ENCODE results near the gene CD4. TPM values are rescaled to one million over a fixed set of nuclear protein-coding genes. Genes with fewer than 3 reads are reported as not detected.

The CD4 gene
- total RNA-seq, 2 donors from 2014 or later, result 22.3 to 25.0 TPM

DNA sequence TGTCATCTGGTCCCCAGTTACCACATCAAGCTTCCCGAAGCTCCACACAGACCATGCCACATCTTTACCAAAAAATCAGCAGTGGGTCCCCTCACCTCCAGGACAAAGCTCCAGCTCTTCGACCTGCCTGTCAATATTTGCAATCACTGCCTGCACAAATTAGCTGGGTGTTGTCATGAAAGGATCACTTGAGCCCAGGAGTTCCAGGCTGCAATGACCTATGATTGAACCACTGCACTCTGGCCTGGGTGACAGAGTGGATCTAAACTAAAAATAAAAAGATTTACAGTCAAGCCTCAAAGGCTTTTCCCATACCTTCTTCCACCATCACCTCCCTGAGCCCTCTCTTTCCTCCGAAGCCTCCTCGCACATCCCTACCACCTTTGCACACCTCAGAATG is 7.2 kb downstream of the CD4 start:
- no peaks in the 10 kb centered on the region for H3K4me1 ChIP-seq (ENCODE audit: control insufficient read depth in 1 of 2, low read depth in 2 of 2)
- H3K4me3 ChIP-seq, result no peak overlapping the region
- TF ChIP-seq, protein P1, sequence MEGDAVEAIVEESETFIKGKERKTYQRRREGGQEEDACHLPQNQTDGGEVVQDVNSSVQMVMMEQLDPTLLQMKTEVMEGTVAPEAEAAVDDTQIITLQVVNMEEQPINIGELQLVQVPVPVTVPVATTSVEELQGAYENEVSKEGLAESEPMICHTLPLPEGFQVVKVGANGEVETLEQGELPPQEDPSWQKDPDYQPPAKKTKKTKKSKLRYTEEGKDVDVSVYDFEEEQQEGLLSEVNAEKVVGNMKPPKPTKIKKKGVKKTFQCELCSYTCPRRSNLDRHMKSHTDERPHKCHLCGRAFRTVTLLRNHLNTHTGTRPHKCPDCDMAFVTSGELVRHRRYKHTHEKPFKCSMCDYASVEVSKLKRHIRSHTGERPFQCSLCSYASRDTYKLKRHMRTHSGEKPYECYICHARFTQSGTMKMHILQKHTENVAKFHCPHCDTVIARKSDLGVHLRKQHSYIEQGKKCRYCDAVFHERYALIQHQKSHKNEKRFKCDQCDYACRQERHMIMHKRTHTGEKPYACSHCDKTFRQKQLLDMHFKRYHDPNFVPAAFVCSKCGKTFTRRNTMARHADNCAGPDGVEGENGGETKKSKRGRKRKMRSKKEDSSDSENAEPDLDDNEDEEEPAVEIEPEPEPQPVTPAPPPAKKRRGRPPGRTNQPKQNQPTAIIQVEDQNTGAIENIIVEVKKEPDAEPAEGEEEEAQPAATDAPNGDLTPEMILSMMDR (IDR thresholded peaks at IDR 0.05), result no peak
- DNase-seq (ENCODE audit: low spot score) (no peak), ATAC-seq (ENCODE audit: insufficient number of reproducible peaks, low FRiP score, low read depth) (no peak)
- H3K27me3 ChIP-seq (replicated peaks; ENCODE audit: insufficient read depth), result no peaks in the 10 kb centered on the region
- H3K27ac ChIP-seq, result no peak overlapping the region
- no peaks in the 10 kb centered on the region for H3K36me3 ChIP-seq
- no peaks in the 10 kb centered on the region for H3K9me3 ChIP-seq

DNA sequence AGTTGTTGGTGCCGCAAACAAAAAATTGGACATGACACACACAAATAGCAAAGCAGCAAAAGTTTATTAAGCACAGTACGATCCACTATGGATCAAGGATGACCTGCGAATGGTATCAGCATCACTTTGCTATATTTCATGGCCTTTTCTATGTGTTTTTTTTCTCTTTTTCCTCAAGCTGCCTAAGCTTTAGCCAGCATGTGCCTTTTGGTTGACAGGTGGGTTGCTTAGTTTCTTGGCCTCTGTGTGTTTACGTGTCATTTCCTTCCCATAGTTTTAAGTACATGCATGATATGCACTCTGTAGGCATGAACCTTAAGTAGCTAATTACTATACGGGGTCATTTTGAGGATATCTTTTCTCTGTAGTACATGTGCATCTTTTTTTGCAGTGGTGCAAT is 9.8 kb downstream of the CD4 start:
- H3K4me3 ChIP-seq, result no peak overlapping the region
- no peaks in the 10 kb centered on the region for H3K4me1 ChIP-seq (ENCODE audit: control insufficient read depth in 1 of 2, low read depth in 2 of 2)
- DNase-seq (ENCODE audit: low spot score), result no peak
- TF ChIP-seq, protein P1 (IDR thresholded peaks at IDR 0.05), result no peak
- H3K36me3 ChIP-seq, result no peaks in the 10 kb centered on the region
- no peaks in the 10 kb centered on the region for H3K9me3 ChIP-seq
- H3K27ac ChIP-seq, result no peak overlapping the region
- no peak for ATAC-seq (ENCODE audit: insufficient number of reproducible peaks, low FRiP score, low read depth)
- H3K27me3 ChIP-seq (replicated peaks; ENCODE audit: insufficient read depth), result no peaks in the 10 kb centered on the region

- no peaks in the 10 kb centered on the region for H3K36me3 ChIP-seq
- H3K4me3 ChIP-seq, result no peak overlapping the region
- H3K9me3 ChIP-seq, result no peaks in the 10 kb centered on the region
- no peak for DNase-seq (ENCODE audit: low spot score)
- no peaks in the 10 kb centered on the region for H3K27me3 ChIP-seq (replicated peaks; ENCODE audit: insufficient read depth)
- ATAC-seq (ENCODE audit: insufficient number of reproducible peaks, low FRiP score, low read depth), result no peak
- H3K4me1 ChIP-seq (ENCODE audit: control insufficient read depth in 1 of 2, low read depth in 2 of 2), result no peaks in the 10 kb centered on the region
- TF ChIP-seq, protein P1 (IDR thresholded peaks at IDR 0.05), result no peak
- no peak overlapping the region for H3K27ac ChIP-seq
Observed at GRCh38 chr12:6807170-6807569, 17.8 kb downstream of the CD4 start.

DNA sequence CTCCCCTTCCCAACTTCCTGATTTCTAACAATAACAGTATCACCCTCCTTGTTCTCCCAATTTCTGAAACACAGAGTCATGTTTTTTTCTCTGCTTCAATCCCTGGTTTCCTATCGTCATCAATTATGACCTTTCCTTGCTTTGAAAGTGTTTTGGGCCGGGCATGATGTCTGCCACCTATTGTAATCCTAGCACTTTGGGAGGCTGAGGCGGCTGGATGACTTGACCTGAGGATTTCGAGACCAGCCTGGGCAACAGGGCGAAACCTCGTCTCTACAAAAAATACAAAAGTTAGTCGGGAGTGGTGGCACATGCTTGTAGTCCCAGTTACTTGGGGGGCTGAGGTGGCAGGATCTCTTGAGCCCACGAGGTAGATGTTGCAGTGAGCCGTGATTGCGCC is 19.7 kb downstream of the CD4 start:
- Histone ChIP-seq H3K27ac (no peak overlapping the region), H3K27me3 (replicated peaks; ENCODE audit: insufficient read depth) (no peaks in the 10 kb centered on the region), H3K4me1 (ENCODE audit: control insufficient read depth in 1 of 2, low read depth in 2 of 2) (no peaks in the 10 kb centered on the region), H3K36me3 (no peaks in the 10 kb centered on the region), H3K9me3 (no peaks in the 10 kb centered on the region), H3K4me3 (no peak overlapping the region)
- ATAC-seq (ENCODE audit: insufficient number of reproducible peaks, low FRiP score, low read depth), result no peak
- no peak for DNase-seq (ENCODE audit: low spot score)
- TF ChIP-seq, protein P1 (IDR thresholded peaks at IDR 0.05), result no peak

DNA sequence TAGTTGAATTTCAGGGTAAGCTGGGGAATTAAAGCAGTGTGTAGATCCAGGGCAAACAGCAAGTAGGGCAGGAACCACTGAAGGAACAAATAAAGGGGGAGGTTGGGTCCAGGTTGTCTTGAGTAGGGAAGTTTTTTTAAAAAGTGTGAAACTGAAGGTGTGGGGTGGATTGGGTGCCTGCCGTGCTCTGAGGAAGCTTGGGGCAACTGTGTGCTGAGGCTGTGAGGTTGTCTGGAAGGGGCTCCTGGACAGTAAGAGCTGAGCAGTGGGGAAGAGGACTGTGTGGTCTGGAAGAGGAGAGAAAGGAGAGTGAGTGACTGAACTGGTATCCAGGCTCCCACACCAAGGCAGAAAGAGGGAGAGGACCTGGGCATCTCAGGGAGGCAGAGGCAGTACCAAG is 21.4 kb downstream of the CD4 start:
- TF ChIP-seq, protein P1 (IDR thresholded peaks at IDR 0.05), result no peak
- no peak overlapping the region for H3K4me3 ChIP-seq

More for the DNA sequence above, 21.4 kb downstream of the CD4 start:
- H3K27ac ChIP-seq, result no peak overlapping the region
- no peaks in the 10 kb centered on the region for H3K9me3 ChIP-seq
- H3K36me3 ChIP-seq, result no peaks in the 10 kb centered on the region
- no peak for ATAC-seq (ENCODE audit: insufficient number of reproducible peaks, low FRiP score, low read depth)
- DNase-seq (ENCODE audit: low spot score), result no peak
- H3K4me1 ChIP-seq (ENCODE audit: control insufficient read depth in 1 of 2, low read depth in 2 of 2), result no peaks in the 10 kb centered on the region
- no peaks in the 10 kb centered on the region for H3K27me3 ChIP-seq (replicated peaks; ENCODE audit: insufficient read depth)

Measured in thoracic aorta (tissue), 2 donors.